Activated CD8-positive, alpha-beta memory T cell treated with anti-CD3 and anti-CD28 coated beads for 1 hour (primary cell): Measurements from ENCODE around the gene WFDC10A.
"Not testable (repeated sequence)": the region's sequence is repeated elsewhere in the genome, so short reads cannot be mapped to it uniquely, and the experiment has no call there.

Experiments used
- DNase-seq, 2 donors: peaks; one replicate each; pipeline ENCODE4 v3.0.0-alpha.2; 2020; ENCODE audit warnings: low read depth in 1 of 2; ENCODE audit errors: extremely low read depth in 1 of 2

WFDC10A gene

DNA sequence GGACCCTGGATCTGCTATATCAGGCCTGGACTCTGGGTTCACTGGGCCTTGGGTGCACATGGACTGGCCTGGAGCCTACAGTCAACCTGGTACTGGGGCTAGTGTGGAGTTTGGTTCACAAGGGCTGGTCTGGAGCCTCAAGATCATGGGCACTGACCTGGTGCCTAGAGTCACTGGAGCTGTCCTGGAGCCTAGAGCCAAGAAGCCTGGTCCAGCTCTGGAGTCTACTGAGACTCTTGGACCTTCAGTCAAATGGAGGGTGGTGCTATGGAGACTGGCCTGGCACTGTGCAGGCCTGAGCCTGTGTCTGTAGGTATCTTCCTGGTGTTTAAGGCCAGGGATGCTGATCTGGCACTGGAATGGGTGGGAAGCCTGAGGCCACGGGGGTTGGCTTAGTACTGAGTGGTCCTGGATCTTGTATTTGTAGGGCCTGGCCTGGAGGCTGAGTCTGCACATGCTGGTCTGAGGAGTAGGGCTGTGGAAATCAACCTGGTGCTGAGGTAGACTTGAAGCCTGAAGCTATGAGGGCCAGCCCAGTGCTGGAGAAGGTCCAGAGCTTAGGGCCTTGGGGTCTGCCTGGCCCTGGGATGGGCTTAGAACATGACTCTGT is 18.0 kb downstream of the WFDC10A start:
- DNase-seq = no peak

DNA sequence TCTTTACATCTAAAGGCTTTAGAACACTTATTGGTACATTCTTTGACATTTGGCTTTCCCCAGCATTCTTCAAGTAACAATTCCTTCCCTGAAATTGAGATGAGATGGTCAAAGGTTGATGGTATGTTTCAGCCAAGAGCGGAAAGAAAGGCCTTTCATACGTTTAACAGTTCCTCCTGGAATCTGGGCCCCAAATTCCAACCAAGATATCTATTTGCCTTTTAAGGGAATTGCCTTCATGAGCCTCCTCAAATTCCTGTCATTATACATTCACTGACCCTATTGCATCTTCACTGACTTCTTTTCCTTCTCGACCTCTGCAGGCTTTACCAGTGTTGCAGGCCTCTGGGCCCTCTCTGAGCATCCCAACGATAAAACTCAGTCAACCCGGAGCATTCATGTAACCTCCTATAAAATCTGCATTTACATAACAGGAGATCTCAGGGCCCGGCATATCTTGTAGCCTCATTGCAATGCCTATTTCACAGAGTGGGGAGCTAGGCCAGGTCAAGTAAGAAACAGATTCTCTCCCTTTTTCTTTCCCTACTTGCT is 19.8 kb downstream of the WFDC10A start:
- DNase-seq = no peak

DNA sequence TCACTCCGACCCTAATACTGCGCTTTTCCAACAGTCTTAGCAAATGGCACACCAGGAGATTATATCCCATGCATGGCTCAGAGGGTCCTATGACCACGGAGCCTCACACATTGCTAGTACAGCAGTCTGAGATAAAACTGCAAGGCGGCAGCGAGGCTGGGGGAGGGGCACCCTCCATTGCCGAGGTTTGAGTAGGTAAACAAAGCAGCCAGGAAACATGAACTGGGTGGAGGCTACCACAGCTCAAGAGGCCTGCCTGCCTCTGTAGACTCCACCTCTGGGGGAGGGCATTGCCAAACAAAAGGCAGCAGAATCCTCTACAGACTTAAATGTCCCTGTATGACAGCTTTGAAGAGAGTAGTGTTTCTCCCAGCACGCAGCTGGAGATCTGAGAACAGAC is 22.2 kb downstream of the WFDC10A start:
- not testable (repeated sequence) for DNase-seq

DNA sequence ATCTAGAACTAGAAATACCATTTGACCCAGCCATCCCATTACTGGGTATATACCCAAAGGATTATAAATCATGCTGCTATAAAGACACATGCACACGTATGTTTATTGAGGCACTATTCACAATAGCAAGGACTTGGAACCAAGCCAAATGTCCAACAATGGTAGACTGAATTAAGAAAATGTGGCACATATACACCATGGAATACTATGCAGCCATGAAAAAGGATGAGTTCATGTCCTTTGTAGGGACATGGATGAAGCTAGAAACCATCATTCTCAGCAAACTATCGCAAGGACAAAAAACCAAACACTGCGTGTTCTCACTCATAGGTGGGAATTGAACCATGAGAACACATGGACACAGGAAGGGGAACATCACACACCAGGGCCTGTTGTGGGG is 27.5 kb downstream of the WFDC10A start:
- not testable (repeated sequence) for DNase-seq

DNA sequence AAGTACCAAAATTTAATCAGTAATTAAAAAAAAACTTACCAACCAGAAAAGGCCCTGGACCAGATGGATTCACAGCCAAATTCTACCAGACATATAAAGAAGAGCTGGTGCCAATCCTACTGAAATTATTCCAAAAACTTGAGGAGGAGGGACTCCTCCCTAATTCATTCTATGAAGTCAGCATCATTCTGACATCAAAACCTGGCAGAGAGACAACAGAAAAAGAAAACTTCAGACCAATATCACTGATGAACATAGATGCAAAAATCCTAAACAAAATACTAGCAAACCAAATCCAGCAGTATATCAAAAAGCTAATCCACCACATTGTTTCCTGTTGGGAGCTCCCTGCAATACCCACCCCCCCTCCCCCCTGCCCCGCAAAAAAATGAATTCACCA is 40.6 kb downstream of the WFDC10A start, which contains the start of gene WFDC11:
WFDC11 (minus strand) TSS at position 101 of the 400 bp plus-strand sequence. CDS start 19,639 bp downstream, outside the sequence.
- no peak for DNase-seq

DNA sequence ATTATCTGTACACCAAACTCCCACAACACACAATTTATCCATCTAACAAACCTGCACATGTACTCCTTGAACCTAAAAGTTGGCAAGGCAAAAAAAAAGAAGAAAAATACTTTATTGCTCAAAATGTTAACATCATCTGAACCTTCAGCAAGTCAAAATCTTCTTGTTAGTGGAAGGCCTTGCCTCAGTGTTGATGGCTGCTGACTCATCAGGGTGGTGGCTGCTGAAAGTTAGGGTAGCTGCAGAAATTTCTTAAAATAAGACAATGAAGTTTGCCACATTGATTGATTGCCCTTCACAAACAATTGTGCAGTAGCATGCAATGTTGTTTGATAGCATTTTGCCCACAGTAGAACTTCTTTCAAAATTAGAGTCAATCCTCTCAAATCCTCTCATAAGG is 43.2 kb downstream of the WFDC10A start:
- no peak for DNase-seq

DNA sequence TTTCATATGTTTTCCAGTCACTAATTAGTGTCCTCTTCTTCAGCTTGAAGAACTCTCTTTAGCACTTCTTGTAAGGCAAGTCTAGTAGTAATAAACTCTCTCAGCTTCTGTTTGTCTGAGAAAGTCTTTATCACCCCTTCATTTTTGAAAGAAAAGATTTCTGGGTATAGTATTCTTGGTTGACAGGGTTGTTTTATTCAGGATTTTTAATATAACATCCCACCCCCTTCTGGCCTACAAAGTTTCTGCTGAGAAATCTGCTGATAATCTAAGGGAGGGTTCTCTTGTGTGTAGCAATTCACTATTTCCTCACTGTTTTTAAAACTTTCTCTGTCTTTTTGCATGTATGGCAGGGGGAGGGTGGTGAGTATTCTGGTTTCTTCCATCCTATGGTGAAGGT is 50.1 kb downstream of the WFDC10A start:
- DNase-seq = no peak
